Skin epidermis (tissue), 12 donors: ENCODE results near the gene LENEP.

Source experiments
- H3K27ac ChIP-seq, 21 experiments: fragments of 200-600 bp; sonication (generic) in 11 of 21; one replicate each; pipeline ENCODE4 v1.5.0; 2020; ENCODE audit warnings: mild to moderate bottlenecking in 3 of 21, inconsistent platforms in 2 of 21, moderate library complexity in 2 of 21
- H3K4me3 ChIP-seq, 7 experiments: fragments of 200-600 bp; sonication (generic) in 2 of 7; one replicate each; pipeline ENCODE4 v1.5.0; 2020; ENCODE audit warnings: inconsistent platforms in 2 of 7, mild to moderate bottlenecking in 2 of 7, moderate library complexity in 1 of 7

LENEP gene

DNA sequence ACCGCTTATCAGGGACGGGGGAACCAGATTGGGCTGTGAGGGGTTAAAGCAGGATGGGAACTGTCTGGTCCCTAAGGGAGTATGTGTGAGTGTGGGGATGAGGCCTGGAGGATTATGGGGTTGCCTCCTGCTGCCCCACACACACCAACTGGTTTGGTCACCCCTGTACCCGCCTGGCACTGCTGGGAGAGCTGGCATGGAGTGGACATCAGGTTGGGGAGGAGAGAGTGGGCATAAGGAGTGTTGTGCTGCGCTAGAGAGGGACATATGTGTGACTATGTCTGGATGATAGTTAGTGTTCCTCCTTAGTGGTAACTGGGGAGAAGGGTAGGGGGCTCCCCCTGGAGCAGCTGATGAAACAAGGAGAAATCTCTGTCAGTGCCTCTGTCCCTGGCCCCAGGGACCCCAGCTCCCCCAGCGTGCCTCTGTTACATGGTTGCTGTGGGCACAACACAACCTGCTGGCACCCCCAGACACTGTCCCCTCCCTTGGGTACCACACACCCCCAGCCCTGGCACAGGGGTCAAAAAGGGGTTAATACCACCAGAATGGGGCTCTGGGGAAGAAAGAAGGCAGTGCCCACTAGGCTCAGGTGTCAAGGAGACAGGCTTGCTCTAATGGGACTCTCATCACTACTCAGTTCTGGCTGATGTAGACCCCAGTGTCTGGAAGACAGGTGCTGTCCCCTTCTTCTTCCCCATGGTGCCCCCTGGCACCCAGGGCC is 11.1 kb downstream of the LENEP start:
- peak overlapping the region; percentile 70 to 93 (median 83) for H3K4me3 ChIP-seq

GRCh38 chr1:155005076-155006011 is 12.0 kb downstream of the LENEP start:
- H3K4me3 ChIP-seq = peak overlapping the region in 6 of 7 experiments; percentile 70 to 90 (median 80)
- peak overlapping the region; percentile 8 to 99 (median 96) for H3K27ac ChIP-seq

More for the DNA sequence above, 11.1 kb downstream of the LENEP start:
- H3K27ac ChIP-seq = peak overlapping the region in 20 of 21 experiments; percentile 87 to 99 (median 96)

DNA sequence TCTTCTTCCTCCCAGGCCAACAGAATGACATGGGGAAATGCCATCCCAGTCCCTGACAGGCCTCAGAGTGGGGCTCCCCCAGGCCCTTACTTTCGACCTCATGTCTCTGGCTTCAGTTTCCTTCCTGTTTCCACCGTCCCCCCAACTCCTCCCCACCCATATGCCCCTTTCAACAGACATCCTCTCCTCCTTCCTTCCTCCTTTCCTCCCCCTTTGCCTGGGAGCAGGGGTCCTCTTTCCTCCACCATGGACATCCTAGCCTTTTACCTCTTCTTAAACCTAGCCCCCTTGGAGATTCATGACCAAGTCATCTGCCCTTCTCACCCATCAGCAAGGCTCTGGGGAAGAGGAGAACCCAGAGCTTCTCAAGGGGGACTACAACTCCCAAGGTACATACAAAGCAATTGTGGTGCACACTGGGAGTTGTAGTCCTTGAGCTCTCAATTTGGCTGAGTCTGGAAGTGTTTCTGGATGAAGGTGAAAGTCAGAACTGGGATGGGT is 13.3 kb downstream of the LENEP start:
- Histone ChIP-seq H3K4me3 (peak overlapping the region in 2 of 7 experiments; percentile 0 to 49), H3K27ac (peak overlapping the region in 20 of 21 experiments; percentile 87 to 99 (median 96))

- Histone ChIP-seq H3K4me3 (peak overlapping the region in 5 of 7 experiments; percentile 36 to 57 (median 42)), H3K27ac (peak overlapping the region; percentile 25 to 99 (median 96))
Measured at GRCh38 chr1:155007251-155007828, 14.0 kb downstream of the LENEP start.

- Histone ChIP-seq H3K27ac (peak overlapping the region; percentile 49 to 99 (median 96)), H3K4me3 (peak overlapping the region; percentile 36 to 57 (median 41))
Measured at GRCh38 chr1:155008015-155008941, 14.9 kb downstream of the LENEP start.

- peak overlapping the region; percentile 36 to 57 (median 41) for H3K4me3 ChIP-seq
- H3K27ac ChIP-seq = peak overlapping the region; percentile 49 to 99 (median 96)
Measured at GRCh38 chr1:155009221-155009711, 15.9 kb downstream of the LENEP start.

GRCh38 chr1:155009742-155010141 is 16.4 kb downstream of the LENEP start:
- Histone ChIP-seq H3K4me3 (peak overlapping the region; percentile 36 to 57 (median 41)), H3K27ac (peak overlapping the region in 20 of 21 experiments; percentile 81 to 99 (median 96))

- peak overlapping the region in 6 of 7 experiments; percentile 36 to 57 (median 40) for H3K4me3 ChIP-seq
- H3K27ac ChIP-seq = peak overlapping the region in 20 of 21 experiments; percentile 81 to 99 (median 96)
Measured at GRCh38 chr1:155010211-155010918, 17.0 kb downstream of the LENEP start.

DNA sequence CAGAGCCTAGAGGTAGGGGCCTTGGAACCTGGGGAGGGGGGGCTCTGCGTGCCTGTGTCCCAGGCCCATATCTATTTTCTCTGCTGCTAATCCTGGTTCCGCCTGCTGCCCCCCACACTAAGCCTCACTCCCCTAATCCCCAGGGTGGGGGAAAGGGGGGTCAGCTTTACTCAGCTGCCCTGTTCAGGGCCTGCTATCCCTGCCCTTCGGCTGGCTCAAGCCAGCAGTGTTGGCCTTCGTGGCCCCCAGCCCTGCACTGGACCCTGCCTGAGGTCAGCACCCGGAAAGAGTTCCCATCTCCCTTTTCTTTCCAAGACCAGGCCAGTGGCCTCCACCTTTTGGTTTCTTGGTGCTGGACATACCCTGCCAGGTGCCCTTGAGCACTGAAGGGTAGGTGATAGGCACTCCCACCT is 17.6 kb downstream of the LENEP start:
- Histone ChIP-seq H3K4me3 (peak overlapping the region in 5 of 7 experiments; percentile 37 to 57 (median 41)), H3K27ac (peak overlapping the region in 20 of 21 experiments; percentile 79 to 99 (median 96))

GRCh38 chr1:155011437-155012025 is 18.1 kb downstream of the LENEP start:
- Histone ChIP-seq H3K27ac (peak overlapping the region in 20 of 21 experiments; percentile 79 to 99 (median 96)), H3K4me3 (peak overlapping the region in 3 of 7 experiments; percentile 39 to 57 (median 49))

GRCh38 chr1:155012026-155012546 is 18.7 kb downstream of the LENEP start:
- Histone ChIP-seq H3K27ac (peak overlapping the region in 20 of 21 experiments; percentile 76 to 99 (median 96)), H3K4me3 (peak overlapping the region in 1 of 7 experiments; percentile 57)

GRCh38 chr1:155012776-155013602 is 19.6 kb downstream of the LENEP start:
- H3K27ac ChIP-seq = peak overlapping the region in 20 of 21 experiments; percentile 35 to 99 (median 96)

DNA sequence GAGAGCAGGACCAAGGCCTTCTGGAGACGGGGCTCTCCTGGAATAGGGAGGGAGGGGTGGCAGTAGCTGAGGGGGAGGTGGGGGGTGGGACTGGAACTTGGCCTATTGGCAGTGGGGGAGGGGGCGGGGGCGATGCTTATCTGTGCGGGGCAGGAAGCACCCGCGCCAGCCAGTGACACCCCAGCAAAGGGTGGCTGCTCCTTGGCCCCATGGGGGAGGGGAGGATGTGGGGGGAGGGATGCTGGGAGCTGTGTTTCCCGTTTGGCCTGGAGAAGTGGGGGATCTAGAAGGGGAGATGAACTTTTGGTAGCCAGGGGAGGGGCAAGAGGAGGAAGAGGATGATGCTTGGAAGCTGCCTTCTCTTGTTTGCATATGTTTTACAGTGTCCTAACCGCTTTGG is 20.2 kb downstream of the LENEP start:
- no peak overlapping the region for H3K4me3 ChIP-seq
- peak overlapping the region in 20 of 21 experiments; percentile 35 to 99 (median 96) for H3K27ac ChIP-seq

More at GRCh38 chr1:155012776-155013602, 19.6 kb downstream of the LENEP start:
- peak overlapping the region in 1 of 7 experiments; percentile 57 for H3K4me3 ChIP-seq

DNA sequence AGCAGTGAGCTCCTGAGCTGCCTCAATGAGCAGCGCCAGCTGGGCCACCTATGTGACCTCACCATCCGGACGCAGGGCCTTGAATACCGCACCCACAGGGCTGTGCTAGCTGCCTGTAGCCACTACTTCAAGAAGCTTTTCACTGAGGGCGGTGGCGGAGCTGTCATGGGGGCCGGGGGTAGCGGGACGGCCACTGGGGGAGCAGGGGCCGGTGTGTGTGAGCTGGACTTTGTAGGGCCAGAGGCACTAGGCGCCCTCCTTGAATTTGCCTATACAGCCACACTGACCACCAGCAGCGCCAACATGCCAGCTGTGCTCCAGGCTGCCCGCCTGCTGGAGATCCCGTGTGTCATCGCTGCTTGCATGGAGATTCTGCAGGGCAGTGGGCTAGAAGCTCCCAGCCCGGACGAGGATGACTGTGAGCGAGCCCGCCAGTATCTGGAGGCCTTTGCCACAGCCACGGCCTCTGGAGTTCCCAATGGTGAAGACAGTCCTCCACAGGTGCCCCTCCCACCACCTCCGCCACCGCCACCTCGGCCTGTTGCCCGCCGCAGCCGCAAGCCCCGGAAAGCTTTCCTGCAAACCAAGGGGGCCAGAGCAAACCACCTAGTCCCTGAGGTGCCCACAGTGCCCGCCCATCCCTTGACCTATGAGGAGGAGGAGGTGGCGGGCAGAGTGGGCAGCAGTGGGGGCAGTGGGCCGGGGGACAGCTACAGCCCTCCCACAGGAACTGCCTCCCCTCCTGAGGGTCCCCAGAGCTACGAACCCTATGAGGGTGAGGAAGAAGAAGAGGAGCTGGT is 21.5 kb downstream of the LENEP start:
- Histone ChIP-seq H3K27ac (peak overlapping the region in 16 of 21 experiments; percentile 22 to 99 (median 88)), H3K4me3 (no peak overlapping the region)
